ENCODE measurements around the gene FMO5. TPM values are rescaled to one million over a fixed set of nuclear protein-coding genes. Genes with fewer than 3 reads are reported as not detected.

The FMO5 gene
- total and polyA plus RNA-seq, 2 of the 13 experiments (the other 11 are each of a cell fraction or from before 2014, with no cell fraction given), result 48.2 to 149 TPM

- Histone ChIP-seq H3K27ac (ENCODE audit: extremely low read length, insufficient read depth, low read length) (no peak overlapping the region), H3K27me3 (ENCODE audit: control insufficient read depth in 1 of 2, insufficient read depth in 2 of 2, low read length in 2 of 2) (no peaks in the 10 kb centered on the region), H3K9me3 (ENCODE audit: low read length) (no peaks in the 10 kb centered on the region), H3K4me1 (ENCODE audit: insufficient read depth, low read length) (no peaks in the 10 kb centered on the region), H3K4me2 (ENCODE audit: low read depth, low read length) (no peak overlapping the region), H3K9ac (ENCODE audit: insufficient read depth, low read depth, low read length) (no peak overlapping the region), H2AFZ (ENCODE audit: low read length) (no peak overlapping the region), H3K79me2 (ENCODE audit: insufficient read depth, low read length) (no peaks in the 10 kb centered on the region), H3K4me3 (replicated peaks in 1 of 3; ENCODE audit: insufficient read depth in 1 of 3, low read depth in 2 of 3, low read length in 3 of 3) (no peak overlapping the region), H4K20me1 (ENCODE audit: insufficient read depth, low read length) (no peaks in the 10 kb centered on the region), H3K36me3 (replicated peaks in 1 of 2; ENCODE audit: control insufficient read depth in 1 of 2, insufficient read depth in 2 of 2, low read length in 2 of 2) (no peaks in the 10 kb centered on the region)
- WGBS (ENCODE audit: low lambda C conversion rate), result 67% methylated on average over 2 of the region's 2 CpGs
- ATAC-seq, result no peak
- intact Hi-C loops (cut with micrococcal nuclease; ENCODE audit: unreplicated experiment) (no loop called here), in situ Hi-C loops (cut with HindIII; ENCODE audit: extremely low pct_ligation_motif_present, low pct_unique_long_range_greater_than_20kb) (no loop called here)
- ChIA-PET CTCF (ENCODE audit: low intra/inter-chr PET ratio, low total read pairs) (no interaction called here), POLR2A (no interaction called here)
- BruUV-seq (replicated peaks), result no TSS peak
- FAIRE-seq, result no peak
- DNase-seq (ENCODE audit: low spot score), result no peak
- no peak for TF ChIP-seq KAT8 (CRISPR knock-in tag; IDR thresholded peaks at IDR 0.05)
- TF ChIP-seq HNF1A (IDR thresholded peaks at IDR 0.05; ENCODE audit: low read depth), result no peak
- TF ChIP-seq HNF1A (CRISPR knock-in tag; IDR thresholded peaks at IDR 0.05; ENCODE audit: borderline replicate concordance), result no peak
- no peak for TF ChIP-seq AKNA (CRISPR knock-in tag; IDR thresholded peaks at IDR 0.05; ENCODE audit: borderline replicate concordance)
- no peak for TF ChIP-seq MAFG (CRISPR knock-in tag; IDR thresholded peaks at IDR 0.05)
- no peak for TF ChIP-seq SKIL (CRISPR knock-in tag; IDR thresholded peaks at IDR 0.05; ENCODE audit: borderline replicate concordance)
- no peak for TF ChIP-seq MZF1 (CRISPR knock-in tag; IDR thresholded peaks at IDR 0.05; ENCODE audit: borderline replicate concordance)
- no peak for TF ChIP-seq SNAPC2 (CRISPR knock-in tag; IDR thresholded peaks at IDR 0.05)
- TF ChIP-seq ZNF549 (CRISPR knock-in tag; IDR thresholded peaks at IDR 0.05), result no peak
- TF ChIP-seq ZNF101 (CRISPR knock-in tag; IDR thresholded peaks at IDR 0.05; ENCODE audit: borderline replicate concordance, low read depth), result no peak
- TF ChIP-seq ZNF879 (CRISPR knock-in tag; IDR thresholded peaks at IDR 0.05), result no peak
- no peak for TF ChIP-seq ZFX (CRISPR knock-in tag; IDR thresholded peaks at IDR 0.05; ENCODE audit: low read depth)
- TF ChIP-seq ZNF7 (CRISPR knock-in tag; IDR thresholded peaks at IDR 0.05), result no peak
Observed at GRCh38 chr1:147142886-147143285, 82.3 kb downstream of the FMO5 start.

Data from HepG2 (cell line).